Measurements from ENCODE around the gene FBLN1.
"Not testable (repeated sequence)": the region's sequence is repeated elsewhere in the genome, so short reads cannot be mapped to it uniquely, and the experiment has no call there.

Gene FBLN1

GRCh38 chr22:45621836-45622600 is 119.3 kb downstream of the FBLN1 start:
- H3K4me3 Mint-ChIP-seq: no peak overlapping the region
- no peaks in the 10 kb centered on the region for H3K9me3 Mint-ChIP-seq
- DNase-seq: no peak
- H3K27ac Mint-ChIP-seq: no peak overlapping the region
- peaks cover 12% of the 10 kb centered on the region for H3K4me1 Mint-ChIP-seq
- no peaks in the 10 kb centered on the region for H3K27me3 Mint-ChIP-seq
- ATAC-seq: no peak

GRCh38 chr22:45623464-45624145 is 120.9 kb downstream of the FBLN1 start:
- not testable (repeated sequence) for H3K9me3 Mint-ChIP-seq, ATAC-seq, H3K4me3 Mint-ChIP-seq, DNase-seq, H3K27ac Mint-ChIP-seq, H3K27me3 Mint-ChIP-seq, H3K4me1 Mint-ChIP-seq

GRCh38 chr22:45626198-45626651 is 123.5 kb downstream of the FBLN1 start:
- H3K27ac Mint-ChIP-seq: no peak overlapping the region
- peaks cover 18% of the 10 kb centered on the region for H3K27me3 Mint-ChIP-seq
- H3K4me3 Mint-ChIP-seq: no peak overlapping the region
- H3K9me3 Mint-ChIP-seq: no peaks in the 10 kb centered on the region
- no peaks in the 10 kb centered on the region for H3K4me1 Mint-ChIP-seq
- DNase-seq: no peak
- no peak for ATAC-seq

GRCh38 chr22:45627489-45628233 is 125.0 kb downstream of the FBLN1 start:
- no peak for DNase-seq
- no peaks in the 10 kb centered on the region for H3K4me1 Mint-ChIP-seq
- H3K4me3 Mint-ChIP-seq: no peak overlapping the region
- ATAC-seq: no peak
- no peaks in the 10 kb centered on the region for H3K9me3 Mint-ChIP-seq
- no peak overlapping the region for H3K27ac Mint-ChIP-seq
- peaks cover 32% of the 10 kb centered on the region for H3K27me3 Mint-ChIP-seq

GRCh38 chr22:45628515-45628914 is 125.8 kb downstream of the FBLN1 start:
- Mint-ChIP-seq H3K4me1 (no peaks in the 10 kb centered on the region), H3K9me3 (no peaks in the 10 kb centered on the region), H3K27me3 (peaks cover 41% of the 10 kb centered on the region), H3K4me3 (no peak overlapping the region), H3K27ac (peak overlapping the region in 1 of 2 donors; percentile 42)
- DNase-seq: no peak
- no peak for ATAC-seq

GRCh38 chr22:45629469-45630089 is 126.9 kb downstream of the FBLN1 start:
- no peak for DNase-seq
- no peaks in the 10 kb centered on the region for H3K4me1 Mint-ChIP-seq
- no peaks in the 10 kb centered on the region for H3K9me3 Mint-ChIP-seq
- ATAC-seq: no peak
- peaks cover 51% of the 10 kb centered on the region for H3K27me3 Mint-ChIP-seq
- no peak overlapping the region for H3K4me3 Mint-ChIP-seq
- H3K27ac Mint-ChIP-seq: no peak overlapping the region

GRCh38 chr22:45630436-45630835 is 127.8 kb downstream of the FBLN1 start:
- Mint-ChIP-seq H3K27ac (no peak overlapping the region), H3K27me3 (peaks cover 60% of the 10 kb centered on the region), H3K9me3 (no peaks in the 10 kb centered on the region), H3K4me1 (no peaks in the 10 kb centered on the region), H3K4me3 (no peak overlapping the region)
- no peak for ATAC-seq
- no peak for DNase-seq

- peaks cover 68% of the 10 kb centered on the region for H3K27me3 Mint-ChIP-seq
- DNase-seq (no peak), ATAC-seq (no peak)
- no peak overlapping the region for H3K27ac Mint-ChIP-seq
- H3K4me1 Mint-ChIP-seq: no peaks in the 10 kb centered on the region
- no peak overlapping the region for H3K4me3 Mint-ChIP-seq
- H3K9me3 Mint-ChIP-seq: no peaks in the 10 kb centered on the region
These were observed 128.6 kb downstream of the FBLN1 start for GRCh38 chr22:45631140-45631840.

GRCh38 chr22:45631841-45632238 is 129.2 kb downstream of the FBLN1 start:
- DNase-seq (no peak), ATAC-seq (no peak)
- Mint-ChIP-seq H3K4me1 (no peaks in the 10 kb centered on the region), H3K27ac (no peak overlapping the region), H3K27me3 (peaks cover 74% of the 10 kb centered on the region), H3K4me3 (no peak overlapping the region), H3K9me3 (no peaks in the 10 kb centered on the region)

GRCh38 chr22:45632791-45633515 is 130.3 kb downstream of the FBLN1 start:
- H3K9me3 Mint-ChIP-seq: no peaks in the 10 kb centered on the region
- ATAC-seq (no peak), DNase-seq (no peak)
- H3K27ac Mint-ChIP-seq: no peak overlapping the region
- no peak overlapping the region for H3K4me3 Mint-ChIP-seq
- peaks cover 78% of the 10 kb centered on the region for H3K27me3 Mint-ChIP-seq
- no peaks in the 10 kb centered on the region for H3K4me1 Mint-ChIP-seq

- DNase-seq (no peak), ATAC-seq (no peak)
- H3K27me3 Mint-ChIP-seq: peaks cover 88% of the 10 kb centered on the region
- peaks cover 19% of the 10 kb centered on the region for H3K4me1 Mint-ChIP-seq
- no peak overlapping the region for H3K4me3 Mint-ChIP-seq
- no peak overlapping the region for H3K27ac Mint-ChIP-seq
- no peaks in the 10 kb centered on the region for H3K9me3 Mint-ChIP-seq
These were observed 134.0 kb downstream of the FBLN1 start for GRCh38 chr22:45636683-45637082.

- no peak for DNase-seq
- Mint-ChIP-seq H3K27me3 (peaks cover 81% of the 10 kb centered on the region), H3K27ac (no peak overlapping the region), H3K4me1 (peaks cover 19% of the 10 kb centered on the region), H3K9me3 (no peaks in the 10 kb centered on the region), H3K4me3 (no peak overlapping the region)
- no peak for ATAC-seq
These were observed 135.5 kb downstream of the FBLN1 start for GRCh38 chr22:45638197-45638596.

- no peaks in the 10 kb centered on the region for H3K9me3 Mint-ChIP-seq
- DNase-seq: no peak
- H3K27me3 Mint-ChIP-seq: peaks cover 75% of the 10 kb centered on the region
- peaks cover 19% of the 10 kb centered on the region for H3K4me1 Mint-ChIP-seq
- no peak for ATAC-seq
- peak overlapping the region in 1 of 2 donors; percentile 71 for H3K4me3 Mint-ChIP-seq
- H3K27ac Mint-ChIP-seq: peak overlapping the region in 1 of 2 donors; percentile 61
These were observed 136.4 kb downstream of the FBLN1 start for GRCh38 chr22:45638834-45639746.

GRCh38 chr22:45639747-45640102 is 137.0 kb downstream of the FBLN1 start:
- peaks cover 19% of the 10 kb centered on the region for H3K4me1 Mint-ChIP-seq
- ATAC-seq: no peak
- H3K9me3 Mint-ChIP-seq: no peaks in the 10 kb centered on the region
- DNase-seq: no peak
- H3K27ac Mint-ChIP-seq: peak overlapping the region in 1 of 2 donors; percentile 61
- H3K4me3 Mint-ChIP-seq: no peak overlapping the region
- H3K27me3 Mint-ChIP-seq: peaks cover 75% of the 10 kb centered on the region
